NCI-H146 (cell line): ENCODE measurements around the gene TMEM140.

Experiments
- DNase-seq: peaks from one replicate; lab custom pipeline; 2025; lab: John Stamatoyannopoulos, UW

Gene TMEM140

GRCh38 chr7:135174941-135175340 is 27.1 kb downstream of the TMEM140 start:
- no peak for DNase-seq

- DNase-seq, result no peak
These were observed 28.1 kb downstream of the TMEM140 start for GRCh38 chr7:135175931-135176330.

- DNase-seq, result no peak
These were observed 29.3 kb downstream of the TMEM140 start for GRCh38 chr7:135177028-135177696.

GRCh38 chr7:135178364-135178763 is 30.5 kb downstream of the TMEM140 start:
- DNase-seq, result no peak

- no peak for DNase-seq
These were observed 31.6 kb downstream of the TMEM140 start for GRCh38 chr7:135179321-135179925.

- no peak for DNase-seq
These were observed 32.2 kb downstream of the TMEM140 start for GRCh38 chr7:135180122-135180521.

GRCh38 chr7:135181261-135181928 is 33.5 kb downstream of the TMEM140 start:
- DNase-seq, result no peak

- DNase-seq, result no peak
These were observed 34.2 kb downstream of the TMEM140 start for GRCh38 chr7:135181929-135182678.

- DNase-seq, result no peak
These were observed 35.6 kb downstream of the TMEM140 start for GRCh38 chr7:135183478-135183877.

- no peak for DNase-seq
These were observed 36.5 kb downstream of the TMEM140 start for GRCh38 chr7:135184254-135184841.

GRCh38 chr7:135185471-135186260 is 37.8 kb downstream of the TMEM140 start:
- DNase-seq, result no peak

- DNase-seq, result no peak
These were observed 38.3 kb downstream of the TMEM140 start for GRCh38 chr7:135186261-135186540.

GRCh38 chr7:135186841-135187253 is 39.0 kb downstream of the TMEM140 start:
- DNase-seq, result no peak

- DNase-seq, result no peak
These were observed 40.6 kb downstream of the TMEM140 start for GRCh38 chr7:135188298-135188984.

GRCh38 chr7:135189221-135189662 is 41.4 kb downstream of the TMEM140 start:
- no peak for DNase-seq

GRCh38 chr7:135189961-135190360 is 42.1 kb downstream of the TMEM140 start:
- DNase-seq, result no peak

GRCh38 chr7:135190703-135191102 is 42.8 kb downstream of the TMEM140 start:
- no peak for DNase-seq

- DNase-seq, result no peak
These were observed 45.2 kb downstream of the TMEM140 start for GRCh38 chr7:135192914-135193536.

GRCh38 chr7:135193615-135194081 is 45.8 kb downstream of the TMEM140 start:
- no peak for DNase-seq

- no peak for DNase-seq
These were observed 46.7 kb downstream of the TMEM140 start for GRCh38 chr7:135194494-135195095.
